HepG2 (cell line): Measurements from ENCODE around the gene ETFA. TPM values are rescaled to one million over a fixed set of nuclear protein-coding genes. Genes with fewer than 3 reads are reported as not detected.

Source experiments
- ARNT2 ChIP-seq: sonication (generic); formaldehyde crosslinking; IDR thresholded peaks from 2 replicates; pipeline ENCODE4 v1.8.0; 2022; ENCODE audit warnings: mild to moderate bottlenecking, low read depth, missing genetic modification reagents, moderate library complexity
- EP300 ChIP-seq, 3 experiments: sonication (generic) in 1 of 3; formaldehyde crosslinking in 1 of 3; IDR thresholded peaks; 2 replicates each; pipeline versions ENCODE4 v1.5.1 to v1.6.1; 2011 to 2020; ENCODE audit warnings: low read depth in 2 of 3, low read length in 2 of 3, borderline replicate concordance in 1 of 3, improper control_type of control experiment in 1 of 3, mild to moderate bottlenecking in 1 of 3, missing genetic modification reagents in 1 of 3, moderate library complexity in 1 of 3
- HCFC1 ChIP-seq: fragments of 150-350 bp; IDR thresholded peaks from 2 replicates; pipeline ENCODE4 v1.6.1; 2014; ENCODE audit warnings: low read depth, low read length
- KAT8 ChIP-seq: IDR thresholded peaks from 2 replicates; pipeline ENCODE4 v1.6.1; 2016; ENCODE audit warnings: missing genetic modification reagents, missing compliant biosample characterization
- KLF11 ChIP-seq: IDR thresholded peaks from 2 replicates; pipeline ENCODE4 v1.6.1; 2016; ENCODE audit warnings: missing compliant biosample characterization
- PPARG ChIP-seq: conservative IDR thresholded peaks from 2 replicates; pipeline ENCODE4 v1.6.1; 2016; ENCODE audit warnings: missing biosample characterization, missing genetic modification reagents
- SATB2 ChIP-seq: sonication (generic); formaldehyde crosslinking; IDR thresholded peaks from 2 replicates; pipeline ENCODE4 v1.5.0; 2020; ENCODE audit warnings: missing genetic modification reagents
- SIX4 ChIP-seq: sonication (generic); formaldehyde crosslinking; IDR thresholded peaks from 2 replicates; pipeline ENCODE4 v1.4.0; 2020; ENCODE audit warnings: missing genetic modification reagents
- SOX5 ChIP-seq: IDR thresholded peaks from 2 replicates; pipeline ENCODE4 v1.6.1; 2016; ENCODE audit warnings: borderline replicate concordance
- SPEN ChIP-seq: sonication (generic); formaldehyde crosslinking; IDR thresholded peaks from 2 replicates; pipeline ENCODE4 v1.5.1; 2020; ENCODE audit warnings: low read depth, mild to moderate bottlenecking, missing genetic modification reagents
- STAG1 ChIP-seq: sonication (generic); formaldehyde crosslinking; IDR thresholded peaks from 2 replicates; pipeline ENCODE4 v1.4.0; 2020; ENCODE audit warnings: missing genetic modification reagents
- ZNF225 ChIP-seq: sonication (generic); formaldehyde crosslinking; IDR thresholded peaks from 2 replicates; pipeline ENCODE4 v1.4.0; 2020; ENCODE audit warnings: mild to moderate bottlenecking, missing genetic modification reagents
- ZNF383 ChIP-seq: sonication (generic); formaldehyde crosslinking; IDR thresholded peaks from 2 replicates; pipeline ENCODE4 v1.4.0; 2020; ENCODE audit warnings: missing genetic modification reagents, mild to moderate bottlenecking, borderline replicate concordance
- ZNF547 ChIP-seq: sonication (generic); formaldehyde crosslinking; IDR thresholded peaks from 2 replicates; pipeline ENCODE4 v1.5.1; 2020; ENCODE audit warnings: mild to moderate bottlenecking, missing genetic modification reagents
- polyA plus RNA-seq, 8 experiments: library from polyadenylated mRNA; depleted of rRNA in 3 of 8; stranded (reverse) in 7 of 8; unstranded in 1 of 8; fragments of >200 nt; fragmentation: Illumina TruSeq in 4 of 8; extraction: Trizol in 4 of 8; gene quantifications; 2 replicates each; pipeline versions ENCODE4 v1.2.1 to v1.2.3, GENCODE V29; 2011 to 2016; ENCODE audit warnings: low read depth in 4 of 8, missing spikeins in 1 of 8, mixed read lengths in 1 of 8; ENCODE audit not compliant: insufficient read depth in 1 of 8
- total RNA-seq, 5 experiments: library from RNA; depleted of rRNA; stranded (reverse); fragments of >200 nt; fragmentation: Illumina TruSeq; extraction: Trizol; gene quantifications; 2 replicates each; pipeline ENCODE4 v1.2.3, GENCODE V29; 2016; ENCODE audit warnings: low read depth in 1 of 5
- TF ChIP-seq, protein P1 (sequence below): sonication (generic); formaldehyde crosslinking; IDR thresholded peaks from 2 replicates; pipeline ENCODE4 v1.5.0; 2020; ENCODE audit warnings: missing genetic modification reagents
- TF ChIP-seq, protein P2 (sequence below): sonication (generic); formaldehyde crosslinking; IDR thresholded peaks from 2 replicates; pipeline ENCODE4 v1.8.1; 2023; ENCODE audit warnings: mild to moderate bottlenecking, inconsistent platforms, moderate library complexity, missing genetic modification reagents, borderline replicate concordance
- TF ChIP-seq, protein P3 (sequence below): sonication (generic); formaldehyde crosslinking; IDR thresholded peaks from 2 replicates; pipeline ENCODE4 v1.5.0; 2020; ENCODE audit warnings: missing genetic modification reagents
- TF ChIP-seq, protein P4 (sequence below): sonication (generic); formaldehyde crosslinking; conservative IDR thresholded peaks from 2 replicates; pipeline ENCODE4 v1.4.0; 2020; ENCODE audit warnings: missing genetic modification reagents
- TF ChIP-seq, protein P5 (sequence below): IDR thresholded peaks from 2 replicates; pipeline ENCODE4 v1.6.1; 2018; ENCODE audit warnings: missing genetic modification reagents
- TF ChIP-seq, protein P6 (sequence below): sonication (generic); formaldehyde crosslinking; IDR thresholded peaks from 2 replicates; pipeline ENCODE4 v1.8.0; 2022; ENCODE audit warnings: missing genetic modification reagents, mild to moderate bottlenecking, borderline replicate concordance

Gene ETFA
- total and polyA plus RNA-seq, 2 of the 13 experiments (the other 11 are each of a cell fraction or from before 2014, with no cell fraction given) = 291 to 396 TPM

DNA sequence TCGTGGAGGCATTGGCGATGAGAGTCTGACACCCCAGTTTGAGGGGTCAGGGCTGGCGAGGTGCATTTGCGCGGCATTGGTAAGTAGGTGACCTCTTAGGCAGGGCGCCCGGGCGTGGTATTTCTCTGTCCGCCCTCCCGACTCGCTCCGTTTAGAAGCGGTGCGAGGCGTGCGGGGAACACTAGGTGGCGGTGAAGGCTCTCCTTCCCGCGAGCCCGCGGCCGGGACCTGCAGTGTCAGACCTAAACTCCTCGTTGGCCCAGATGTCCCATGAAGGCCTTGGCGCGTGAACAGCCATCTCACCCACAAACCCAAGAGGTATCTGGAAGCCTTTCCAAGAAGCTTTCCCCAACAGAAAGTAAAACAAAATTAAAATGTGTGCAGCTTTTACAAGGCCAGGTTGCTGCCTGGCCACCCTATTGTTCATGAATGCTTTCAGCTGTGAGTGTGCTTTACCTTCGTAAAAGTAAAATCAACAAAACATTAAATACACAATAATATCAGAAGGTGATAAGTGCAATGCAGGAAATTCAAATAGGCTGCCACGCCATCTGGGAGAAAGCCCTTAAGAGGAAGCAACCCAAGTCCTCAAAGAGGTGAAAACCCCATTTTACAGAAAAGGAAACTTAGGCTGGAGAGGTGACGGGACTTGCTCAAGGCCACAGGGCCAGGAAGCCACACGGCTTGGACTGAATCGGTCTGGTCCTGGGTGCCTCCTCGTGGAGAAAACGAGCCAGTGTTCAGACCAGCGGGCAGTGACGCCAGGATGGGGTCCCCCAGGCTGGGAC is 120.3 kb downstream of the ETFA start (continued):
- TF ChIP-seq ZNF383 (no peak), STAG1 (CRISPR knock-in tag) (peak; percentile 93), SATB2 (CRISPR knock-in tag) (no peak), KAT8 (CRISPR knock-in tag) (0 out of 2 replicates have a peak, but pooled peaks have one; percentile 23), EP300 (IDR thresholded peaks at IDR 0.05; ENCODE audit: low read depth in 2 of 2, low read length in 2 of 2) (no peak), EP300 (CRISPR knock-in tag; IDR thresholded peaks at IDR 0.05; ENCODE audit: borderline replicate concordance) (no peak), KLF11 (CRISPR knock-in tag) (no peak), PPARG (0 out of 2 replicates have a peak, but pooled peaks have one; percentile 28), HCFC1 (no peak), ZNF225 (CRISPR knock-in tag) (no peak), SOX5 (0 out of 2 replicates have a peak, but pooled peaks have one; percentile 9), SPEN (0 out of 2 replicates have a peak, but pooled peaks have one; percentile 51), SIX4 (CRISPR knock-in tag) (no peak), ARNT2 (0 out of 2 replicates have a peak, but pooled peaks have one; percentile 62), ZNF547 (CRISPR knock-in tag) (no peak)
- TF ChIP-seq, protein P1, sequence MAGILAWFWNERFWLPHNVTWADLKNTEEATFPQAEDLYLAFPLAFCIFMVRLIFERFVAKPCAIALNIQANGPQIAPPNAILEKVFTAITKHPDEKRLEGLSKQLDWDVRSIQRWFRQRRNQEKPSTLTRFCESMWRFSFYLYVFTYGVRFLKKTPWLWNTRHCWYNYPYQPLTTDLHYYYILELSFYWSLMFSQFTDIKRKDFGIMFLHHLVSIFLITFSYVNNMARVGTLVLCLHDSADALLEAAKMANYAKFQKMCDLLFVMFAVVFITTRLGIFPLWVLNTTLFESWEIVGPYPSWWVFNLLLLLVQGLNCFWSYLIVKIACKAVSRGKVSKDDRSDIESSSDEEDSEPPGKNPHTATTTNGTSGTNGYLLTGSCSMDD (CRISPR knock-in tag) = no peak
- TF ChIP-seq, protein P2, sequence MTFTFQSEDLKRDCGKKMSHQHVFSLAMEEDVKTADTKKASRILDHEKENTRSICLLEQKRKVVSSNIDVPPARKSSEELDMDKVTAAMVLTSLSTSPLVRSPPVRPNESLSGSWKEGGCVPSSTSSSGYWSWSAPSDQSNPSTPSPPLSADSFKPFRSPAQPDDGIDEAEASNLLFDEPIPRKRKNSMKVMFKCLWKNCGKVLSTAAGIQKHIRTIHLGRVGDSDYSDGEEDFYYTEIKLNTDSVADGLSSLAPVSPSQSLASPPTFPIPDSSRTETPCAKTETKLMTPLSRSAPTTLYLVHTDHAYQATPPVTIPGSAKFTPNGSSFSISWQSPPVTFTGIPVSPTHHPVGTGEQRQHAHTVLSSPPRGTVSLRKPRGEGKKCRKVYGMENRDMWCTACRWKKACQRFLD = no peak
- TF ChIP-seq, protein P3, sequence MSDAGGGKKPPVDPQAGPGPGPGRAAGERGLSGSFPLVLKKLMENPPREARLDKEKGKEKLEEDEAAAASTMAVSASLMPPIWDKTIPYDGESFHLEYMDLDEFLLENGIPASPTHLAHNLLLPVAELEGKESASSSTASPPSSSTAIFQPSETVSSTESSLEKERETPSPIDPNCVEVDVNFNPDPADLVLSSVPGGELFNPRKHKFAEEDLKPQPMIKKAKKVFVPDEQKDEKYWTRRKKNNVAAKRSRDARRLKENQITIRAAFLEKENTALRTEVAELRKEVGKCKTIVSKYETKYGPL = no peak
- TF ChIP-seq, protein P4, sequence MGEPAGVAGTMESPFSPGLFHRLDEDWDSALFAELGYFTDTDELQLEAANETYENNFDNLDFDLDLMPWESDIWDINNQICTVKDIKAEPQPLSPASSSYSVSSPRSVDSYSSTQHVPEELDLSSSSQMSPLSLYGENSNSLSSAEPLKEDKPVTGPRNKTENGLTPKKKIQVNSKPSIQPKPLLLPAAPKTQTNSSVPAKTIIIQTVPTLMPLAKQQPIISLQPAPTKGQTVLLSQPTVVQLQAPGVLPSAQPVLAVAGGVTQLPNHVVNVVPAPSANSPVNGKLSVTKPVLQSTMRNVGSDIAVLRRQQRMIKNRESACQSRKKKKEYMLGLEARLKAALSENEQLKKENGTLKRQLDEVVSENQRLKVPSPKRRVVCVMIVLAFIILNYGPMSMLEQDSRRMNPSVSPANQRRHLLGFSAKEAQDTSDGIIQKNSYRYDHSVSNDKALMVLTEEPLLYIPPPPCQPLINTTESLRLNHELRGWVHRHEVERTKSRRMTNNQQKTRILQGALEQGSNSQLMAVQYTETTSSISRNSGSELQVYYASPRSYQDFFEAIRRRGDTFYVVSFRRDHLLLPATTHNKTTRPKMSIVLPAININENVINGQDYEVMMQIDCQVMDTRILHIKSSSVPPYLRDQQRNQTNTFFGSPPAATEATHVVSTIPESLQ (CRISPR knock-in tag) = no peak
- TF ChIP-seq, protein P5, sequence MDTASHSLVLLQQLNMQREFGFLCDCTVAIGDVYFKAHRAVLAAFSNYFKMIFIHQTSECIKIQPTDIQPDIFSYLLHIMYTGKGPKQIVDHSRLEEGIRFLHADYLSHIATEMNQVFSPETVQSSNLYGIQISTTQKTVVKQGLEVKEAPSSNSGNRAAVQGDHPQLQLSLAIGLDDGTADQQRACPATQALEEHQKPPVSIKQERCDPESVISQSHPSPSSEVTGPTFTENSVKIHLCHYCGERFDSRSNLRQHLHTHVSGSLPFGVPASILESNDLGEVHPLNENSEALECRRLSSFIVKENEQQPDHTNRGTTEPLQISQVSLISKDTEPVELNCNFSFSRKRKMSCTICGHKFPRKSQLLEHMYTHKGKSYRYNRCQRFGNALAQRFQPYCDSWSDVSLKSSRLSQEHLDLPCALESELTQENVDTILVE (CRISPR knock-in tag) = no peak
- TF ChIP-seq, protein P6, sequence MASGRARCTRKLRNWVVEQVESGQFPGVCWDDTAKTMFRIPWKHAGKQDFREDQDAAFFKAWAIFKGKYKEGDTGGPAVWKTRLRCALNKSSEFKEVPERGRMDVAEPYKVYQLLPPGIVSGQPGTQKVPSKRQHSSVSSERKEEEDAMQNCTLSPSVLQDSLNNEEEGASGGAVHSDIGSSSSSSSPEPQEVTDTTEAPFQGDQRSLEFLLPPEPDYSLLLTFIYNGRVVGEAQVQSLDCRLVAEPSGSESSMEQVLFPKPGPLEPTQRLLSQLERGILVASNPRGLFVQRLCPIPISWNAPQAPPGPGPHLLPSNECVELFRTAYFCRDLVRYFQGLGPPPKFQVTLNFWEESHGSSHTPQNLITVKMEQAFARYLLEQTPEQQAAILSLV (CRISPR knock-in tag) = 0 out of 2 replicates have a peak, but pooled peaks have one; percentile 24
